Measurements from ENCODE around the gene NAALADL2. TPM values are rescaled to one million over a fixed set of nuclear protein-coding genes. Genes with fewer than 3 reads are reported as not detected.

NAALADL2 gene
- total RNA-seq, 4 donors from 2014 or later, result 0.85 to 6.3 (median 1.6) TPM

DNA sequence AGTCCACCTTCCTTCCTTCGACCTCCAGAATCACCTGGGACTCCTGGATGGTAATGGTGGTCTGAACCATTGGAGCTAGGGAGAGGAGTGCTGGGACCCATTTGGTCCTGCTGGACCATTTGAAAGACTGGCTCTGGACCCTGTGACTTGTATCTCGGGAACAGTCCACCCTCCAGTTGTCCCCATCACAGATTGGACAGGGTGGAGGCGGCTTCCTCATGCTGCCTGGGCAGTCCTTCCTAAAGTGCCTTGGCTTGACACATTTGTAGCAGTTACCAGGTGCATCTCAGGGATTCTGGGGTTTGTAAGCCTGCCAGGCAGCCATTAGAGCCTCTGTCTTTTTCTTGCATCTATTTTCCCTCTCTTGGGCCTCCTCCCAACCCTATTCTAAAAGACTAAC lies 758.1 kb downstream of the NAALADL2 start:
- Histone ChIP-seq H3K4me1 (no peaks in the 10 kb centered on the region), H3K27me3 (no peaks in the 10 kb centered on the region), H3K27ac (no peak overlapping the region), H3K36me3 (no peaks in the 10 kb centered on the region), H3K4me3 (no peak overlapping the region), H3K9me3 (no peaks in the 10 kb centered on the region)
- no peak for DNase-seq
- TF ChIP-seq POLR2A (IDR thresholded peaks at IDR 0.05), result no peak
- TF ChIP-seq, protein P1, sequence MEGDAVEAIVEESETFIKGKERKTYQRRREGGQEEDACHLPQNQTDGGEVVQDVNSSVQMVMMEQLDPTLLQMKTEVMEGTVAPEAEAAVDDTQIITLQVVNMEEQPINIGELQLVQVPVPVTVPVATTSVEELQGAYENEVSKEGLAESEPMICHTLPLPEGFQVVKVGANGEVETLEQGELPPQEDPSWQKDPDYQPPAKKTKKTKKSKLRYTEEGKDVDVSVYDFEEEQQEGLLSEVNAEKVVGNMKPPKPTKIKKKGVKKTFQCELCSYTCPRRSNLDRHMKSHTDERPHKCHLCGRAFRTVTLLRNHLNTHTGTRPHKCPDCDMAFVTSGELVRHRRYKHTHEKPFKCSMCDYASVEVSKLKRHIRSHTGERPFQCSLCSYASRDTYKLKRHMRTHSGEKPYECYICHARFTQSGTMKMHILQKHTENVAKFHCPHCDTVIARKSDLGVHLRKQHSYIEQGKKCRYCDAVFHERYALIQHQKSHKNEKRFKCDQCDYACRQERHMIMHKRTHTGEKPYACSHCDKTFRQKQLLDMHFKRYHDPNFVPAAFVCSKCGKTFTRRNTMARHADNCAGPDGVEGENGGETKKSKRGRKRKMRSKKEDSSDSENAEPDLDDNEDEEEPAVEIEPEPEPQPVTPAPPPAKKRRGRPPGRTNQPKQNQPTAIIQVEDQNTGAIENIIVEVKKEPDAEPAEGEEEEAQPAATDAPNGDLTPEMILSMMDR (IDR thresholded peaks at IDR 0.05), result no peak
- 62 to 88% methylated on average over 2 to 3 of the region's 3 CpGs for WGBS, 2 donors
- intact Hi-C loops (cut with DNase I), result no loop called here

DNA sequence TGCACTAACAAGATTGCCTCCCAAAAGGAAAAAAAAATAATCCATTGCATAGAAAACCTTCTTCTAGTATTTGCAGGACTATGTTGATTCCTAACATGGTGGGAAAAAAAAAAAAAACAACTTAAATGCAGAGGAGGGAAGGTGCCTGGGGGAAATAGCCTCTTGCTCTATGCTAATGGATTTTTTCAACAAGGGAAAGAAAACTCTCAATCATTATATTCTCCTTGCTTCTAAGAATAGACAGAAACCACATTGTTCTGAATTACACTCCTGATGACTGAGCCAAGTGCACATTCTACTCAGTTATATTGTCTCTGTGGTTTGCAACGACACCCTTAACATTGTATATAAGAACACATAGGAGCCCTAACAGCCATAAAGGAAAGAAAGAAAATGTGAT lies 760.2 kb downstream of the NAALADL2 start:
- no peak for DNase-seq
- Histone ChIP-seq H3K4me3 (no peak overlapping the region), H3K9me3 (no peaks in the 10 kb centered on the region), H3K4me1 (no peaks in the 10 kb centered on the region), H3K27ac (no peak overlapping the region), H3K36me3 (no peaks in the 10 kb centered on the region), H3K27me3 (no peaks in the 10 kb centered on the region)
- WGBS, 2 donors, result 50 to 81% methylated on average over 1 of the region's 1 CpG
- TF ChIP-seq, protein P1 (IDR thresholded peaks at IDR 0.05), result no peak
- TF ChIP-seq POLR2A (IDR thresholded peaks at IDR 0.05), result no peak
- intact Hi-C loops (cut with DNase I), result no loop called here

DNA sequence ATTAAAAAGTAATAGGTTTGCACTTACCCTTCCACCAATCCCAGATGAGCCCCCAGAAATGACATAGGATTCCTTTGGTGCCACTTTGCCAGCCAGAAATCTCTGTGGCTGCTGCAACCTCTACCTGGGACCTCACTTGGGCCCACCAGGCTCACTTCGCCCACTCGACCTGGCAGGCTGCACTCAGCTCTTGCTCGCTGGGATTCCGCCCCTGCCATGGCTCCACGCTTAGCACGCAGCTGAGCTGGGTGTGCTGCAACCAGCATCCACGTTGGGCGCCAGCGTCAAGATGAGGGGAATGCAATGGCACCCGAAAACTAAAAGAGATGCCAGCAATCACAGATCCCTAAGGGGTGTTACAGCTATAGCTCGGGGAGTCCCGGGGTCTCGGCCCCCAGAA lies 761.0 kb downstream of the NAALADL2 start:
- Histone ChIP-seq H3K4me1 (no peaks in the 10 kb centered on the region), H3K27me3 (no peaks in the 10 kb centered on the region), H3K36me3 (no peaks in the 10 kb centered on the region), H3K27ac (no peak overlapping the region), H3K4me3 (no peak overlapping the region), H3K9me3 (no peaks in the 10 kb centered on the region)
- DNase-seq, result no peak
- intact Hi-C loops (cut with DNase I), result no loop called here
- TF ChIP-seq, protein P1 (IDR thresholded peaks at IDR 0.05), result no peak
- TF ChIP-seq POLR2A (IDR thresholded peaks at IDR 0.05), result no peak
- WGBS, 2 donors, result 94 to 100% methylated on average over 6 to 9 of the region's 13 CpGs

DNA sequence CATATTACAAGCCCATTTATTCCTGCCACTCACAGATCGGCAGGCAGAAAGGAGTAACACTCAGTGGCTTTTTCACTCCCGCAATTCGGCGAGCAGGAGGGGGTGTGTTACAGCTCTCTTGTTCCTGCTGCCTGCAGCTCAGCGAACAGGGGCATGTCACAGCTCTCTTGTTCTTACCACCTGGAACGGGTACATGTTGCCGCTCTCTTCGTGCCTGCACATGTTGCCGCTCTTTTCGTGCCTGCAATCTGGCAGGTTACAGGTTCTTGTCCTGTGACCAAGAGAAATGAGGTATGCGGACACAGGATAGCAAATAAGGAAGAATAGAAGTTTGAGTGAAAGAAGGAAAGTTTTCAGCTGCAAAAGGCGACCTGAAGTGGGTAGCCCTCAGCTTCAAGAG lies 761.4 kb downstream of the NAALADL2 start:
- DNase-seq, result no peak

DNA sequence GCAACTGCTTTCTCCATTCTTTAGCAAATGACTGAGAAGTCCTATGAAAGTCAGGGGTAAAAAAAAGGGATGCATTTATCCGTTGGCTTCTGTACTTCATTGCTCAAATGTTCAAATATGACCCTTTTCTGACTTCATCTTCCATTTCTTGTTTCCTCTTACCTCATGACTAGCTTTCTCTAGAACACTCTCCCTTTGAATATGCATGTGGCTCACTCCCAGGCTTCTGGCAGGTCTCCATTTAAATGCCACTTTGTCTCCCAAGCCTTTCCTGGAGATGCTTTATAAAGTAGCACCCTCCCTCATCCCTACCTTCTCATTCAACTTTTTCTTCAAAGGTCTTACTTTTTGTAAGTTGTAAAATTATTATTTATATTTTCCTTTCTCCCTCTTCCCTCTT lies 781.8 kb downstream of the NAALADL2 start:
- TF ChIP-seq, protein P1 (IDR thresholded peaks at IDR 0.05), result no peak
- TF ChIP-seq POLR2A (IDR thresholded peaks at IDR 0.05), result no peak
- Histone ChIP-seq H3K4me1 (no peaks in the 10 kb centered on the region), H3K27ac (no peak overlapping the region), H3K27me3 (no peaks in the 10 kb centered on the region), H3K4me3 (no peak overlapping the region), H3K36me3 (no peaks in the 10 kb centered on the region), H3K9me3 (no peaks in the 10 kb centered on the region)
- intact Hi-C loops (cut with DNase I), result no loop called here
- 64 to 65% methylated on average over 1 of the region's 1 CpG for WGBS, 2 donors
- DNase-seq, result no peak

More for the DNA sequence above, 761.4 kb downstream of the NAALADL2 start:
- Histone ChIP-seq H3K27ac (no peak overlapping the region), H3K4me3 (no peak overlapping the region), H3K9me3 (no peaks in the 10 kb centered on the region), H3K27me3 (no peaks in the 10 kb centered on the region), H3K36me3 (no peaks in the 10 kb centered on the region), H3K4me1 (no peaks in the 10 kb centered on the region)
- WGBS, 2 donors, result 81 to 87% methylated on average over 2 to 12 of the region's 12 CpGs
- intact Hi-C loops (cut with DNase I), result no loop called here
- TF ChIP-seq, protein P1 (IDR thresholded peaks at IDR 0.05), result no peak
- TF ChIP-seq POLR2A (IDR thresholded peaks at IDR 0.05), result no peak
